Activated naive CD4-positive, alpha-beta T cell treated with anti-CD3 and anti-CD28 coated beads for 36 hours (primary cell): ENCODE measurements around the gene XAB2. TPM values are rescaled to one million over a fixed set of nuclear protein-coding genes. Genes with fewer than 3 reads are reported as not detected.

Experiments
- CTCF ChIA-PET: fragments of 350-600 bp; sonication (Branson Sonifier 250); formaldehyde crosslinking; loops from one replicate; lab custom pipeline; 2021; ENCODE audit warnings: antibody characterized with exemption; lab: Charles Lee
- DNase-seq: peaks from one replicate; pipeline ENCODE4 v3.0.0-alpha.2; 2020
- H3K27ac Mint-ChIP-seq: one replicate; pipeline ENCODE4 v1.8.0; 2021; ENCODE audit warnings: mild to moderate bottlenecking, mixed read lengths
- H3K27me3 Mint-ChIP-seq: one replicate; pipeline ENCODE4 v1.8.0; 2021; ENCODE audit warnings: low read depth, mixed read lengths
- H3K36me3 Mint-ChIP-seq: one replicate; pipeline ENCODE4 v1.8.0; 2021; ENCODE audit warnings: low read depth, mixed read lengths
- H3K4me1 Mint-ChIP-seq: one replicate; pipeline ENCODE4 v1.8.0; 2021; ENCODE audit warnings: low read depth, mixed read lengths
- H3K4me3 Mint-ChIP-seq: one replicate; pipeline ENCODE4 v1.8.0; 2021; ENCODE audit warnings: mild to moderate bottlenecking, moderate library complexity, mixed read lengths
- H3K9me3 Mint-ChIP-seq: one replicate; pipeline ENCODE4 v1.8.0; 2021; ENCODE audit warnings: mixed read lengths
- intact Hi-C: fragments of 100-400 bp; cut with micrococcal nuclease; formaldehyde crosslinking; loops from one replicate; pipeline ENCODE4 v1.15.1; 2023
- total RNA-seq, 2 experiments: library from RNA; stranded (reverse); gene quantifications; one replicate each; pipeline ENCODE4 v1.2.3, GENCODE V29; 2021

The XAB2 gene
- total RNA-seq, 2 experiments from 2014 or later, result 60.0 to 60.4 TPM

GRCh38 chr19:7614859-7615741 is 14.2 kb downstream of the XAB2 start:
- H3K4me3 Mint-ChIP-seq, result no peak overlapping the region
- intact Hi-C loops, result no loop called here
- no peak for DNase-seq
- CTCF ChIA-PET, result interaction anchor here (1.0 kb wide), 1 partner anchor 47 kb away, joined by 6 read pairs; no protein-coding TSS in a partner anchor
- H3K27ac Mint-ChIP-seq, result no peak overlapping the region
- H3K36me3 Mint-ChIP-seq, result peaks cover 16% of the 10 kb centered on the region
- H3K9me3 Mint-ChIP-seq, result no peaks in the 10 kb centered on the region
- H3K27me3 Mint-ChIP-seq, result no peaks in the 10 kb centered on the region
- no peaks in the 10 kb centered on the region for H3K4me1 Mint-ChIP-seq

- intact Hi-C loops, result no loop called here
- CTCF ChIA-PET, result interaction anchor here (1.1 kb wide), 1 partner anchor 44 kb away, joined by 3 read pairs; no protein-coding TSS in a partner anchor
- H3K4me3 Mint-ChIP-seq, result no peak overlapping the region
- H3K4me1 Mint-ChIP-seq, result no peaks in the 10 kb centered on the region
- H3K36me3 Mint-ChIP-seq, result peaks cover 6% of the 10 kb centered on the region
- H3K27me3 Mint-ChIP-seq, result no peaks in the 10 kb centered on the region
- H3K27ac Mint-ChIP-seq, result no peak overlapping the region
- no peaks in the 10 kb centered on the region for H3K9me3 Mint-ChIP-seq
- DNase-seq, result no peak
Measured at GRCh38 chr19:7612282-7613274, 16.8 kb downstream of the XAB2 start.

DNA sequence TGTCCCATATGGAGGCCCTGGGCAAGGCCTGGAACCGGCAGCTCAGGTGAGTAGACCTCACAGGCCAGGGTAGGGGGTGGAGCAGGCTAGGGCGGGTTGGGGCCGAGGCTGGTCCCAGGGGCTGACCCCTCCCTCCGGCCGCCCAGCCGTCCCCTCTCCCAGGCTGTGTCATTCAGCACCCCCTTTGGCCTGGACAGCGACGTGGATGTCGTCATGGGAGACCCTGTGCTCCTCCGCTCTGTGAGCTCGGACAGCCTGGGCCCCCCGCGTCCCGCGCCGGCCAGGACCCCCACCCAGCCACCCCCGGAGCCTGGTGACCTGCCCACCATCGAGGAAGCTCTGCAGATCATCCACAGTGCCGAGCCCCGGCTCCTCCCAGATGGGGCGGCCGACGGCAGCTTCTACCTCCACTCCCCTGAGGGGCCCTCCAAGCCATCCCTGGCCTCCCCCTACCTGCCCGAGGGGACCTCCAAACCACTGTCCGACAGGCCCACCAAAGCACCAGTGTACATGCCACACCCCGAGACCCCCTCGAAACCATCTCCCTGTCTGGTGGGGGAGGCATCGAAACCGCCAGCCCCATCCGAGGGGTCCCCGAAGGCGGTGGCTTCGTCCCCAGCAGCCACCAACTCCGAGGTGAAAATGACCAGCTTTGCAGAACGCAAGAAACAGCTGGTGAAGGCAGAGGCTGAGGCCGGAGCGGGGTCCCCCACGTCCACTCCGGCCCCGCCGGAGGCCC is 17.6 kb downstream of the XAB2 start:
- Mint-ChIP-seq H3K27ac (no peak overlapping the region), H3K4me1 (no peaks in the 10 kb centered on the region), H3K27me3 (no peaks in the 10 kb centered on the region), H3K4me3 (no peak overlapping the region), H3K9me3 (no peaks in the 10 kb centered on the region), H3K36me3 (peaks cover 3% of the 10 kb centered on the region)
- intact Hi-C loops, result no loop called here
- DNase-seq, result no peak
- CTCF ChIA-PET, result interaction anchor here (1.1 kb wide), 1 partner anchor 43 kb away, joined by 3 read pairs; no protein-coding TSS in a partner anchor

DNA sequence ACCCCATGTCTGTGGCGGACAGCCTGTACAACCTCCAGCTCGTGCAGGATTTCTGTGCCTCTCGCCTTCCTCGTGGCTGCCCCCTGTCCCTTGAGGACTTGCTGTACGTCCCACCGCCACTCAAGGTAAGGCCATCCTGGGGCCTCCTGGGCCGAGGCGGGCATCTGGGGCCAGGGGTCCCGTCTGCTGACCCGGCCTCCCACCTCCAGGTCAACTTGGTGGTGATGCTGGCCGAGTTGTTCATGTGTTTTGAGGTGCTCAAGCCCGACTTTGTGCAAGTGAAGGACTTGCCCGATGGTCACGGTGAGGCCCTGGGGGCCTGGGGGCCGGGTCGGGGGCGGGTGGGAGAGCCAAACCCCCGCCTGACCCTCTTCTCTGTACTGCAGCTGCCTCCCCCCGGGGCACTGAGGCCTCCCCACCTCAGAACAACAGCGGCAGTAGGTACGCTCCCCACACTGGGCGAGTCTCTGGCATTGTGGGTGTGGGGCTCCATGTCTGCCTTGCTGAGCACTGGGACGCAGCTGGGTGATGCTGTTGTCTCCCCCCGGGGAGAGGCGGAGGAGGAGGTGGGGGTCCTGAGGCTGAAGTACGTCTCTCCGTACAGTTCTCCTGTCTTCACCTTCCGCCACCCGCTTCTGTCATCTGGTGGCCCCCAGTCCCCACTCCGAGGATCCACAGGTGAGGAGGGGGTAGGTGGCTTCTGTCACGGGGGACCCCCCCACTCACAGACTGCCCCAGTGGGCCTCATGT is 18.7 kb downstream of the XAB2 start:
- no peak for DNase-seq
- no peak overlapping the region for H3K4me3 Mint-ChIP-seq
- CTCF ChIA-PET, result no interaction called here
- no peaks in the 10 kb centered on the region for H3K27me3 Mint-ChIP-seq
- no peaks in the 10 kb centered on the region for H3K36me3 Mint-ChIP-seq
- intact Hi-C loops, result no loop called here
- no peaks in the 10 kb centered on the region for H3K4me1 Mint-ChIP-seq
- H3K27ac Mint-ChIP-seq, result no peak overlapping the region
- H3K9me3 Mint-ChIP-seq, result no peaks in the 10 kb centered on the region

GRCh38 chr19:7607874-7608560 is 21.3 kb downstream of the XAB2 start:
- intact Hi-C loops, result no loop called here
- H3K36me3 Mint-ChIP-seq, result no peaks in the 10 kb centered on the region
- DNase-seq, result no peak

DNA sequence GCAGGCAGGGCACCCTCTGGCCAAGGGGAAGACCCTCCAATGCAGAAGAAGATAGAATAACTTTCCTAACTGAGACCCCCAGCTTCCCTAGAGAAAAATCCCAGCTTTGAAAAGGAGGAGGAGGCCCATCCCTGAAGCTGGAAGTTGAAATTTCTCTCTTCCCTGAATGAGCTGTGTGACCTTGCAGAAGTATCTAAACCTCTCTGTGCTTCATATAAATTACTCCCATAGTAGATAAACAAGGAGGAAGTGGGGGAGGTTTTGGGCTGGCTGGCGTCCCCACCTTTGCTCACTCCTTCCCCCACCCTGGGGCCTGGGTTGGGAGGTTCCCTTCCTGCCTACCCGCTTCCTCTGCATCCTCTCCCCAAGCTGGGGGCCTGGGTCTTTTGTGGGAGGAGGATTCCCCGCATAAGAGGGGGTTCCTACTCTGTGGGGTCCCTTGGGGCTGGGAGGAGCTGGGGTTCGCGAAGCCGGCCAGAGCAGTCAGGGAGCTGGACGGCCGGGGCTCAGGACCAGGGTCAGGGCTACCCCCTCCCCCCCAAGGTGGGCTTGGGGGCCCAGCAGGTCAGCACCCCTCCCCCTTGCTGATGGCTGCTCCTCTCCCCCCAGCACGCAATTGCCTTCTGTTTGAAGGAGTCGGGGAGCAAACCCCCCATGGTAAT is 22.0 kb downstream of the XAB2 start:
- DNase-seq, result no peak
- CTCF ChIA-PET, result no interaction called here
- H3K4me3 Mint-ChIP-seq, result no peak overlapping the region
- H3K4me1 Mint-ChIP-seq, result no peaks in the 10 kb centered on the region
- H3K9me3 Mint-ChIP-seq, result no peaks in the 10 kb centered on the region
- H3K36me3 Mint-ChIP-seq, result no peaks in the 10 kb centered on the region
- intact Hi-C loops, result no loop called here
- H3K27me3 Mint-ChIP-seq, result no peaks in the 10 kb centered on the region
- no peak overlapping the region for H3K27ac Mint-ChIP-seq

More at GRCh38 chr19:7607874-7608560, 21.3 kb downstream of the XAB2 start:
- CTCF ChIA-PET, result interaction anchor here (0.6 kb wide), 1 partner anchor 1579 kb away, joined by 4 read pairs; no protein-coding TSS in a partner anchor
- no peaks in the 10 kb centered on the region for H3K9me3 Mint-ChIP-seq
- no peak overlapping the region for H3K4me3 Mint-ChIP-seq
- H3K27me3 Mint-ChIP-seq, result no peaks in the 10 kb centered on the region
- no peak overlapping the region for H3K27ac Mint-ChIP-seq
- no peaks in the 10 kb centered on the region for H3K4me1 Mint-ChIP-seq

- CTCF ChIA-PET, result interaction anchor here (2.0 kb wide), 1 partner anchor 74 kb away, joined by 5 read pairs; the partner anchor contains the start of gene TRAPPC5
- Mint-ChIP-seq H3K36me3 (no peaks in the 10 kb centered on the region), H3K9me3 (no peaks in the 10 kb centered on the region), H3K4me1 (no peaks in the 10 kb centered on the region), H3K27ac (no peak overlapping the region), H3K4me3 (no peak overlapping the region), H3K27me3 (peaks cover 4% of the 10 kb centered on the region)
- no peak for DNase-seq
- intact Hi-C loops, result no loop called here
Measured at GRCh38 chr19:7606289-7606688, 23.1 kb downstream of the XAB2 start.

- Mint-ChIP-seq H3K4me1 (no peaks in the 10 kb centered on the region), H3K36me3 (no peaks in the 10 kb centered on the region), H3K27me3 (peaks cover 4% of the 10 kb centered on the region), H3K4me3 (no peak overlapping the region), H3K27ac (no peak overlapping the region), H3K9me3 (no peaks in the 10 kb centered on the region)
- intact Hi-C loops, result no loop called here
- CTCF ChIA-PET, result interaction anchor here (0.8 to 2.0 kb wide), 3 partner anchors 27 to 75 kb away, joined by 3 to 5 read pairs (median 3); partner anchors contain the start of genes PCP2 and TRAPPC5
- peak; percentile 33 for DNase-seq
Measured at GRCh38 chr19:7605490-7606222, 23.7 kb downstream of the XAB2 start.

- intact Hi-C loops, result no loop called here
- Mint-ChIP-seq H3K4me1 (no peaks in the 10 kb centered on the region), H3K27me3 (peaks cover 4% of the 10 kb centered on the region), H3K9me3 (no peaks in the 10 kb centered on the region), H3K27ac (no peak overlapping the region), H3K4me3 (no peak overlapping the region), H3K36me3 (no peaks in the 10 kb centered on the region)
- DNase-seq, result no peak
- CTCF ChIA-PET, result no interaction called here
Measured at GRCh38 chr19:7603919-7604318, 25.4 kb downstream of the XAB2 start.

DNA sequence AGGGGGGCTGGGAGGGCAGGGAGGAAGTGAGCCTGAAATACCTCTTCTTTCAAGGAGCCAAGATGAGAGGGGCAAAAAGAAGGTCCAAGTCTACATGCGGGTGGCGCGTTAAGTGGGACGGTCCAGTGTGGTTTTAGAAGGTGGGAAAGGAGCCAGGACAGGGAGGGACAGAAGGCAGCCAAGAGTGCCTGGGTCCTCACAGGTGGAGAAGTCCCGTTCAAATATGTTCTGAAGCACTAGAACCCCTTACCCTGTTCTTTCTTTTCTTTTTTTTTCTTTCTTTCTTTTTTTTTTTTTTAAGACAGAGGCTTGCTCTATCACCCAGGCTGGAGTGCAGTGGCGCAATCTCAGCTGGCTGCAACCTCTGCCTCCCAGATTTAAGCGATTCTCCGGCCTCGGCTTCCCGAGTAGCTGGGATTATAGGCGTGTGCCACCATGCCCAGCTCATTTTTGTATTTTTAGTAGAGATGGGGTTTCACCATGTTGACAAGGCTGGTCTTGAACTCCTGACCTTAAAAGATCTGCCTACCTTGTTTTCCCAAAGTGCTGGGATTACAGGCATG is 26.3 kb downstream of the XAB2 start:
- H3K27me3 Mint-ChIP-seq, result peaks cover 7% of the 10 kb centered on the region
- CTCF ChIA-PET, result no interaction called here
- no peaks in the 10 kb centered on the region for H3K36me3 Mint-ChIP-seq
- no peaks in the 10 kb centered on the region for H3K4me1 Mint-ChIP-seq
- no peak for DNase-seq
- intact Hi-C loops, result no loop called here
- no peaks in the 10 kb centered on the region for H3K9me3 Mint-ChIP-seq
- H3K4me3 Mint-ChIP-seq, result no peak overlapping the region
- no peak overlapping the region for H3K27ac Mint-ChIP-seq
